GM04503 (cell line): ENCODE data around the gene RFX1.
"Not testable (repeated sequence)": the region's sequence is repeated elsewhere in the genome, so short reads cannot be mapped to it uniquely, and the experiment has no call there.

Experiments
- DNase-seq: peaks from one replicate; pipeline ENCODE4 v3.0.0-alpha.2; 2012; ENCODE audit warnings: low read depth

The RFX1 gene

DNA sequence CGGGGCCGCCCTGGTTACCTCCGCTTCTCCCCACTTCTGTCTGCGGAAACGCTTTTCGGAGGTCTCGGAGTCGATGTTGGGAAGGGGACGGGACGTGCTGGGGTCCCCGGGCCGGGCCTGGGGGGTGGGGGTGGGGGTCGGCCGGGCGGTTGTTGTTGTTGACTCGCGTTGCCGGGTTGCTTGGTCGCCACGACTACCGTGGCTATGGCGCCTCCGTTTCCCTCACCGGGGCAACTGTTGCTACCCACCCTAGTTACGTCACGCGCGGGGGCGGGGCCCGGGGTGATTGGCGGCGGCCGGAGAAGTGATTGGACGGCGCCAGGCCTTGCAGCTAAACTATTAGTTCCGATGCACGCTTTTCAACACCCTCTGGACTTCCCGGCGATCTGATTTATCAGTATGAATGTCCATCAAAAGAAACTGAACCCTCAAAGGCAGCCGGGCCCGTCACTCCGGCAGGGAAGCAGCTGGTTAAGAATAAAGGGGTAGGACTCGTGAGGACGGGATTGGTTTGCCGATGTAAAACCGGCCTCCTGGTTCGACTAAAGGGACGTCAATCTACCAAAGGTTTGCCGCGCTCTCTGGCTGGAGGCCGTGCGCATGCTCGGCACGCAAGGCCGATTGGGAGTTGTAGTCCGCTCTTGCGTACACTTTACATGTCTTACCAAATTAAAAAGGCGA is at the start of gene RFX1:
Gene RFX1, minus strand, starts transcription at position 236 of the 681 bp plus-strand sequence. CDS start 12,477 bp downstream, outside the sequence.
- peak; percentile 100 for DNase-seq

DNA sequence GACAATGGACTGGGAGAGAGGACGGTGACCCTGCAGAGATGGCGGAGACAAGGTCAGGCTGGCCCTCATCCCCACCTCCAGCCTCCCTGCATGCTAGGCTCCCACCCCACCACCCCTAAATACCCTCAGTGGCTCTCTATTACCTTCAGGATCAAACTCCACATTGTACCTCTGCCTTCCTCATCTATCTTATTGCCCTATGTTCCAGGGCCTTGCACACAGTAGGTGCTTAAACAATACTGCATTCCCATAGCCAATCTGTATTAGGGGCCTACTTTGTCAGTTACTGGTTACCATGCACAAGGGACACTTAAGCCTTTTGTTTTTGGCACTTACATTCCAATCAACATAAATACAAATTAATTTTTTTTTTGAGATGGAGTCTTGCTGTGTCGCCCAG is 49.3 kb upstream of the RFX1 start:
- no peak for DNase-seq

DNA sequence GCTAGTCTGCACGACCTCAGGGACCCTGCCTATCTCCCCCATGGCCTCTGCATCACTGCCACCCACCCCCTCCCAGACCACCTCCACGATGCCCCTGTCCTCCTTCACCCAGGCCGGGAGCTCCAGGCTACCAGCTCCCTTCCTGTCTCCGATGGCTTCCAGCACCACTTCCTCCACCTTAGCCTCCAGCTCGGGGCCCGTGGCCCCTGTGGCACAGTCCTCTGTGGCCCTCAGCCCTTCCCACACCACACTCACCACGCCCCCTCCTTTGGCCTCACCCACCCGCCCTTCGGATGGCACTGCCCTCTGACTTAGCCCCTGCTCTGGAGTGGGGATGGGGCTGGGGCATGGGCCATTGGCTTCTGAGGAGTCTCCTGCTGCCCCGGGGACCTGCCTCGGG is 48.6 kb upstream of the RFX1 start:
- no peak for DNase-seq

DNA sequence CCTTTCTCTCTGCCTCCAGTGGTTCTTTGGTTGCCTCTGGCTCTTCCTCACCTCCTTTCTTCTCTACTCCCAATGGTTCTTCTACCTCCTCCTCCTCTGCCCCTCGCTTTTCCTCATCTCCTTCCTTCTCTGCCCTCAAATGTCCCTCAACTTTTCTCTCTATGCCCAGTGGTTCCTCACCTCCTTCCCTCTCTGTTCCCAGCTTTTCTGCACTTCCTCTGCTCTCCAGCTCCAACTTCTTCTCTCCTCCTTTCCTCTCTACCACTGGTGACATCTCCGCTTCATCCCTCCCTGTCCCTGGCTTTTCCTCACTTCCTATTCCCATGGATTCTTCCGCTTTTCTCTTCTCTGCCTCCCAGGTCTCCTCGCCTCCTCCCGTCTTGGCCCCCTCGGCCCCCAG is 48.0 kb upstream of the RFX1 start:
- DNase-seq: no peak

DNA sequence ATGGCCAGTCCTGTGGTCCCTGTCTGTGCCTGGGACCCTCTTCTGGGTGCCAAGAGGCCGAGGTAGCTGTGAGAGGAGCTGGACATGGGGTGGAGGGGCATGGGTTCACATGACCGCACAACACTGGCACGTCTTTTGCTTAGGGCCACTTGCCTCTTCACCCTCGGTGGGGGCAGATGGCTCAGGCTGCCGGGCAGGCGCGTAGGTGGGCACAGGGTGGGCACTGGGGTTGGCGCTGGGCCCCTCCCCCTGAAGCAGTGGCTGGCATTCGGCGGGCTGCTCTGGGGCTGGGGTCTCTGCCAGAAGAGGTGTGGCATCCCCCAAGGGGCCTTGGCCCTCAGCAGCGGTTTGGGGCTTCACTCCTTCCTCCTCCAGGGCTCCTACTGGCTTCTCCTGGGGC is 47.4 kb upstream of the RFX1 start:
- no peak for DNase-seq

DNA sequence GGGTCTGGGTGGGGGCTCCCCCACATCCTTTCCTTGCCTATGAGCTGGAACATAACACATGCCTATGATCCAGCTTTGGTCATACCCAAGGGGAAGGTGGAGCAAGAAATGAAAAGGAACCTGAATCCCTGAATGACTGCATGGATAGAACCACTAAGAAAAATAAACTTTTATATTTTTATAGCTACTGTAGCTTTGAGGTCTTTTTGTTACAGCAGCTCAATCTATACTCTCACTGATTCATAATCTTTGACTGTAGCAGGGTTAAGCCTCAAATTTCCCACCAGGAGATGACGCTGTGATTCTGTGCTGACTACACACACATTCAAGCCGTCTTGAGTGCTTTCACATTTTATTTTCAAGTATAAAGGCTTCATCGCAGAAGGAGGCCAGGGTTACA is 46.9 kb upstream of the RFX1 start:
- no peak for DNase-seq

DNA sequence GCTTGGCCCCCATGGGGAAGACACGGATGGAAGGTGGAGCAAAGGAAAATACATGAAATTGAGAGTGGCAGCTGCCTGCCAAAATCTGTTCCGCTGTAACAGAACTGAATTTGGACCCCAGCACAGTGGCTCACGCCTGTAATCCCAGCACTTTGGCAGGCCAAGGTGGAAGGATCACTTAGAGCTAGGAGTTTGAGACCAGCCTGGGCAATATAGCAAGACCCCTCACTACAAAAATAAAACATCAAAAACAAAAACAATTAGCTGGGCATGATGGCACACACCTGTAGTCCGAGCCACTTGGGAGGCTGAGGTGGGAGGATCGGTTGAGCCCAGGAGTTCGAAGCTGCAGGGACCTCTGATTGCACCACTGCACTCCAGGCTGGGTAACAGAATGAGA is 46.4 kb upstream of the RFX1 start:
- no peak for DNase-seq

DNA sequence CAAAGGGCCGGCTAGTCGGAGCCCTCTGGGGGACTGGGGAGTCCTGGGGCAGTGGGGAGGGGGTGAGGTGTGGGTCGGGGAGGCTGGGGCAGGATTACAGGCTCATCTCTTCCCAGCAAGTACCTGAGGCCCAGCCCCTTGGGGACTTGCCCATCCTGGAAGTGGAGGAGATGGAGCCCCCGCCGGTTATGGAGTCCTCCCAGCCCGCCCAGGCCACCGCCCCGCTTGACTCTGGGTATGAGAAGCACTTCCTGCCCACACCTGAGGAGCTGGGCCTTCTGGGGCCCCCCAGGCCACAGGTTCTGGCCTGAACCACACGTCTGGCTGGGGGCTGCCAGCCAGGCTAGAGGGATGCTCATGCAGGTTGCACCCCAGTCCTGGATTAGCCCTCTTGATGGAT is 45.9 kb upstream of the RFX1 start:
- no peak for DNase-seq

DNA sequence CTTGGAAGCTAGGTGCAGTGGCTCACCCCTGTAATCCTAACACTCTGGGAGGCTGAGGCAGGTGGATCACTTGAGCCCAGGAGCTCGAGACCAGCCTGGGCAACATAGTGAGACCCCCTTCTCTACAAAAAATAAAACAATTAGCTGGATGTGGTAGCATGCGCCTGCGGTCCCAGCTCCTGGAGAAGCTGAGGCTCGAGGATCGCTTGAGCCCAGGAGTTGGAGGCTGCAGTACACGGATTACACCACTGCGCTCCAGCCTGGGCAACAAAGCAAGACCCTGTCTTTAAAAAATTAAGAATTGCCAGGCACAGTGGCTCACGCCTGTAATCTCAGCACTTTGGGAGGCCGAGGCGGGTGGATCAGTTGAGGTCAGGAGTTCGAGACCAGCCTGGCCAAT is 44.8 kb upstream of the RFX1 start:
- DNase-seq: not testable (repeated sequence)

DNA sequence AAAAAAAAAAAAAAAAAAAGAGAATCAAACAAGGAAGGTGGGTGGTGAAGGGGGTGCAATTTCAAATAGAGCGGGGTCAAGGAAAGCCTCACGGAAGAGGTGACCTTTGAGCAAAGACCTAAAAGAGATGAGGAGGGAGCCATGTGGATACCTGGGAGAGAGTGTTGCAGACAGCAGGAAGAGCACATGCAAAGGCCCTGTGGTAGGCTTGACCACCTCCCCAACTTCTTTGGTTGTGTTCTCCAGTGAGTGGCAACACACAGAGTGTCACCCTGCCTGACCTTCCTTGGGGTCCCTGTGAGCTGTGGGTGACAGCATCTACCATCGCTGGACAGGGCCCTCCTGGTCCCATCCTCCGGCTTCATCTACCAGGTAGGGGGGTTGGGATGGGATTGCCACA is 44.4 kb upstream of the RFX1 start:
- DNase-seq: no peak

DNA sequence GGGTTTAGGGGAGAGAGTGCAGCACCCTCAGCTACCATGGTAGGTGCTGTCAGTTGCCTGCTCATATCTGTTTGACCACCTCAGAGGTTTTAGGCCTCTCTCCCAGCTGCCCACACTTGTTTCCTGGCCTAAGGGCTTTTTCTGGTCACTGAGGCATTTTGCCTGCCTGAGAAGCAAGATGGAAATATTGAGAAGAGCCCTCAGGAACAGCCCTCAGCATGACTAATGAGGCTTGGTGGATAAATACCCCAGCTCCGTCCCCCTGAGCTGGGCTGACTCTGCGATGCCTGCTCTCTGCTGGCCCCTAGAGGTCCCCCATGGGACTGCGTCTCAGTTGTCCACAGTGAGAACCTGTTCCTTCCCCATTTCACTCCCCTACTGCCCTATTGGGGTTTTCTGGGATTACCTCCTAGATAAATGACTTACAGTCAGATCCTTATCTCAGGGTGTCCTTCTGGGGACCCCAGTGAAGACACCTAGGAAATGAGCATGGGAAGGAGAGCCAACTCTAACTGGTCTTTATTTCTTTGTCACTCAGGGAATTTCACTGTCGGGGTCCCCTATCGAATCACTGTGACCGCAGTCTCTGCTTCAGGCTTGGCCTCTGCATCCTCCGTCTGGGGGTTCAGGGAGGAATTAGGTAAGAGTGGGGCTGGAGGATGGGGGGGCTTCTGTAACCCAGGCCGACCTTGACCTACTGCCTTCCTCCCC is 42.5 kb upstream of the RFX1 start:
- no peak for DNase-seq

DNA sequence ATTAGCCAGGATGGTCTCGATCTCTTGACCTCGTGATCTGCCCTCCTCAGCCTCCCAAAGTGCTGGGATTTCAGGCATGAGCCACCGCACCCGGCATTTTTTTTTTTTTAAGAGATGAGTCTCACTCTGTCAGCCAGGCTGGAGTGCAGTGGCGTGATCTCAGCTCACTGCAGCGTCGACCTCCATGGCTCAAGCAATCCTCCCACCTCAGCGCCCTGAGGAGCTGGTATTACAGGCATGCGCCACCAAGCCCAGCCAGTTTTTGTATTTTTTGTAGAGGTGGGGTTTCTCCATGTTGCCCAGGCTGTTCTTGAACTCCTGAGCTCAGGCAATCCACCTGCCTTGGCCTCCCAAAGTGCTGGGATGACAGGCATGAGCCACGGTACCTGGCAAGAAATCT is 41.7 kb upstream of the RFX1 start:
- DNase-seq: not testable (repeated sequence)

DNA sequence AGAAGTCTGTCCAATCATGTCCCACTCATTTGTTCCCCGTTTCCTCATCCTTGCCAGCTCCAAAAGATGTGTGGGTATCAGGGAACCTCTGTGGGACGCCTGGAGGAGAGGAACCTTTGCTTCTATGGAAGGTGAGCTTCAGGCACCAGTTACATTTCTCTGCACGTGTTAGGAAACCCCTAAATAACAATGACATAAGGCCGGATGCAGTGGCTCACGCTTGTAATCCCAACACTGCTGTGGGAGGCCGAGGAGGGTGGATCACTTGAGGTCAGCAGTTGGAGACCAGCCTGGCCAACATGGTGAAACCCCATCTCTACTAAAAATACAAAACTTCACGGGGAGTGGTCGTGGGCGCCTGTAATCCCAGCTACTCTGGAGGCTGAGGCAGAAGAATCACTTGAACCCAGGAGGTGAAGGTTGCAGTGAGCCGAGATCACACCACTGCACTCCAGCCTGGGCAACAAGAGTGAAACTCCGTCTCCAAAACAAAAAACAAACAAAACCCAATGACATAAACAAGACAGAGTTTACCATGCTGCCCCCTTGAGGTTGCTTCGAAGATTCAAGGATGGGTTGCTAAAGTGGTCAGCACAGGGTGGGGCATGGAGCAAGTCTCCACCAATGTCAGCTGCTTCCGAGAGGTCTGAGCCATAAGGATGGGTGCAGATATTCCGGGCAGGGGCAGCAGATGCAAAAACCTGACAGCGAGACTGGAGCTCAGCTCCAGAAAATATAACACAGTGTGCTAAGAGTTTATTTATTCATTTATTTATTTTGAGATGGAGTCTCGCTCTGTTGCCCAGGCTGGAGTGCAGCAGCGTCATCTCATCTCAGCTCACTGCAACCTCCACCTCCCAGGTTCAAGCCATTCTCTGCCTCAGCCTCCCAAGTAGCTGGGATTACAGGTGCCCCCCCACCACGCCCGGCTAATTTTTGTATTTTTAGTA is 36.8 kb upstream of the RFX1 start:
- DNase-seq: peak; percentile 62

DNA sequence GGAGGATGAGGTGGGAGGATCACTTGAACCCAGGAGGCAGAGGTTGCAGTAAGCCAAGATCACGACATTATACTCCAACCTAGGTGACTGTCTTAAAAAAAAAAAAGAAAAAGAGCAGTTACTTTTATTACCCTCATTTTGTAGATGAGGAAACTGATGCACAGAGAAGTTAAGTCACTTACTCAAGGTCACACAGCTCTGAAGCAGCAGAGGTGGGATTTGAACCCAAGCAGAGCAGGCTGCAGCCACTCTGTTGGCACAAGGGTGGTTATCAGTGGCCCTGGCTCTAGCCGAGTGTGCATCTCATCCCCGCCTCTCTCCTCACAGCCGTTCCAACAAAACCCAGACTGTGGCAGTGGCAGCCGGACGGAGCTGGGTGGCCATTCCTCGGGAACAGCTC is 33.1 kb upstream of the RFX1 start:
- no peak for DNase-seq

DNA sequence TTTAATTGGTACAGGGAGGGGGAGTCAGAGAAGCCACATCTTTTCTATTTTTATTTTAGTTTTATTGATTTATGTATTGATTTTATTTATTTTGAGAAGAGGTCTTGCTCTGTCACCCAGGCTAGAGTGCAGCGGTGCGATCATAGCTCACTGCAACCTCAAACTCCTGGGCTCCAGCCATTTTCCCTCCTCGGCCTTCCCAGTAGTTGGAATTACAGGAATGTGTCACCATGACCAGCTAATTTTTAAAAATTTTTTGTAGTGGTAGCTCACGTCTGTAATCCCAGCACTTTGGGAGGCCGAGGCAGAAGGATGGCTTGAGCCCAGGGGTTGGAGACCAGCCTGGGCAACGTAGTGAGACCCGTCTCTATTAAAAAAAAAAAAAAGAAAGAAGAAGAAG is 29.6 kb upstream of the RFX1 start:
- DNase-seq: peak; percentile 39

DNA sequence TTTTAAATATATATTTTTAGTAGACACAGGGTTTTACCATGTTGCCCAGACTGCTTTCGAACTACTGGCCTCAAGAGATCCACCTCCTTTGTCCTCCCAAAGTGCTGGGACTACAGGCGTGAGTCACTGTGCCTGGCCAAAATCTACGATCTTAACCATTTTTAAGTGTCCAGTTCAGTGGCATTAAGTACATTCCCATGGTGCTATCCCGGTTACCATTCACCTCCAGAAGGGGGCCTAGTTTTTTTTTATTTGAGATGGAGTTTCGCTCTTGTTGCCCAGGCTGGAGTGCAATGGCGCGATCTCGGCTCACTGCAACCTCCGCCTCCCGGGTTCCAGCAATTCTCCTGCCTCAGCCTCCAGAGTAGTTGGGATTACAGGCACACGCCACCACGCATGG is 29.0 kb upstream of the RFX1 start:
- DNase-seq: not testable (repeated sequence)

DNA sequence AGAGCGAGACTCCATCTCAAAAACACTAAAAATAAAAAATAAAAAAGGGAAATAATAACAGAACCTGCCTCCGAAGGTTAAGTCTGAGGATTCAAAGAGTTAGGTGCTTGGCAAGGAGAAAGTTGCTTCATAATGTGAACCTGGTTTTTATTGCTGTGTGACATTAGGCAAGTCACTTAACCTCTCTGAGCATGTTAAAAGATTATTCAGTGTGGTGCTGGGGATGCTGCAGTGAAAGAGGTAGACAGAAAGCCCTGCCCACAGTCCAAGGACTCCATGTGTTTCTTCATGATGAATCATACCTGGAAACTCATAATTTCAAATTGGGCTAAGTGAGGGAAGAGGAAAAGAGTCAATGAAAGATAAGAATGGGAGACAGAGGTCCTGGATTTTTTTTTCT is 27.8 kb upstream of the RFX1 start:
- no peak for DNase-seq

DNA sequence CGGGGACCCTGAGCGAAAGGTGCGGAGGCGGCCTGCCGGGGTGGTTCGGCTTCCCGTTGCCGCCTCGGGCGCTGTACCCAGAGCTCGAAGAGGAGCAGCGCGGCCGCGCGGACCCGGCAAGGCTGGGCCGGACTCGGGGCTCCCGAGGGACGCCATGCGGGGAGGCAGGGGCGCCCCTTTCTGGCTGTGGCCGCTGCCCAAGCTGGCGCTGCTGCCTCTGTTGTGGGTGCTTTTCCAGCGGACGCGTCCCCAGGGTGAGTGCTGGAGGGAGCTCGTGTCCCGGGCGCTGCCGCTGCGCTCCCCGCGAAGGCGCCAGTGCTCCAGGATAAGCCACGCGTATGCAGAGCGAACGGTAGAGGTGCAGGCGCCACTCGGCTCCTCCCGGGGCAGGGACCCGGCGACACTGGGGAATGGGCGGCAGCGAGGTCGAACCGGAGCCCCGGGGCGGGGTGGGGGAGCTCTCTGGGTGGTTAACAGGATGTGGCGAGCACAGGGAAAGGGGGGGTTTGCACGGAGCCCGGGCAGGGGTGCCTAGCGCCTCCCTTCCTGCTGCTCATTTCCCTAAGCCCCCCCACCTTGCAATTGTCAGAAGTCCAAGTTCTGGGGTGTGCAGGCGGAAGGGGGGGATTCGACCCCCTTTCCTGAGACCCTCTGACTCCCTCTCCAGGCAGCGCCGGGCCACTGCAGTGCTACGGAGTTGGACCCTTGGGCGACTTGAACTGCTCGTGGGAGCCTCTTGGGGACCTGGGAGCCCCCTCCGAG is 25.8 kb upstream of the RFX1 start, which contains the start of gene IL27RA:
Gene IL27RA, plus strand, starts transcription at position 44 of the 762 bp plus-strand sequence. Its CDS starts 111 bp downstream, at position 155.
- DNase-seq: no peak

DNA sequence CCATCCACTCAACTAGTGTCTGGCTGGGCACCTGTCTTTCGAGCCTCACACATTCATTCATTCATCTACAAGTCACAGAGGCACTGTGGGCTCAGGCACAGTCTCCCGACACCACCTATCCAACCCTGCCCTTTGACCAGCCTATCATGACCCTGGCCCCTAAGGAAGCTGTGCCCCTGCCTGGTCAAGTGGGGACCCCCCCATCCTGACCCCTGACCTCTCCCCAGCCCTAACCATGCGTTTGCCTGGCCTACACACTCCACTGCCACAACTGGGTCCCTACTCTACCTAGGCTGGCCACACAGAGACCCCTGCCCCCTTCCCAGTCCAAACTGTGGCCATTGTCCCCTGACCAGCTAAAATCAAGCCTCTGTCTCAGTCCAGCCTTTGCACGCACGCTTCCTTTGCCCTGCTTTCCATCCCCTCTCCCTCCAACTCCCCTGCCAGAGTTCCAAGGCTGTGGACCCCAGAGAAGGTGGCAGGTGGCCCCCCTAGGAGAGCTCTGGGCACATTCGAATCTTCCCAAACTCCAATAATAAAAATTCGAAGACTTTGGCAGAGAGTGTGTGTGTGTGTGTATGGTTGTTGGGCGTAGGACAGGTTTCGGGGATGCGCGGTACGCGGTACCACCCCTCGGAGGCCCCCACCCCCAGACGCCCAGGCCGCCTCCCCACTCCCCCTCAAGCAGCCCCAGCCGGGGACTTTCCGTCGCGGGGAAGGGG is 25.0 kb upstream of the RFX1 start:
- DNase-seq: no peak

DNA sequence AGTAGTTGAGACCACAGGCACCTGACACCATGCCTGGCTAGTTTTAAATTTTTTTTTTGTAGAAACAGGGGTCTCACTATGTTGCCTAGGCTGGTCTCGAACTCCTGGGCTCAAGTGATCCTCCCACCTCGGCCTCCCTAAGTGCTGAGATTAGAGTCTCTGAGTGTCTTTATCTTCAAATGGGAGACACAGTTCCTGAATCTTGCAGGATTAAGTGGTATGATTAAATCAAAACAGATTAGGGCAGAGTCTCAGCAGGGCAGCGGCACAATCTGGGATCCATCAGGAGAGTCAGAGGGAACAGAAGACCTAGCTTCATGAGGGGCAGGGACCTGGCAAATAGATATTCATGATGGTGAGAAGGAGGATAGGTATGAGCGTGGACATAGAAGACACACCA is 22.8 kb upstream of the RFX1 start:
- no peak for DNase-seq

DNA sequence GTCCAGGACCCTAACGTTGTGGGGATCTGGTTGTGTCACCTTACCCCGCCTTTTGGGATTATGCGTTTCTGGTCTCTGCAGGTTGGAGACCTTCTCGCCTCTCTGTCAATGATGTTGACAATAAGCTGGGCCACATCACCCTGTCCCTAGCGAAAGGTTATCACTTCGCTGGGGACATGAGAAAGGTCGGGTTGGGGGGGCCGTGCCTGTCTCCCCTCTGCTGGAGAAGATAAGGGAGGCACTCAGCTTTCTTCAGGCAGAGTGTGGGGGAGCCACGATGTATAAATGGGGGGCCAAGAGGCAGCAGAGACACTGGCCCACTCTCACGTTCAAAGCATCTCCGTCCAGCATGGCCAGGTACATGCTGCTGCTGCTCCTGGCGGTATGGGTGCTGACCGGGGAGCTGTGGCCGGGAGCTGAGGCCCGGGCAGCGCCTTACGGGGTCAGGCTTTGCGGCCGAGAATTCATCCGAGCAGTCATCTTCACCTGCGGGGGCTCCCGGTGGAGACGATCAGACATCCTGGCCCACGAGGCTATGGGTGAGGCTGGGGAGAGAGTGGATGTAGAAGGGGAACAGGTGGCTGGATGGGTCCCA is 21.8 kb upstream of the RFX1 start, which contains the start of gene RLN3:
Gene RLN3, plus strand, starts transcription at position 293 of the 595 bp plus-strand sequence. Its CDS starts 57 bp downstream, at position 350.
- DNase-seq: no peak
